IMR-90 (cell line): Measurements from ENCODE around the gene CREB5. TPM values are rescaled to one million over a fixed set of nuclear protein-coding genes. Genes with fewer than 3 reads are reported as not detected.

Experiments
- ATAC-seq: fragments of 200-7000 bp; cut with Tn5 transposase; 2 replicates; pipeline ENCODE4 v1.9.1; 2020; ENCODE audit warnings: low read depth, mild to moderate bottlenecking, moderate library complexity
- BruUV-seq: library from RNA; stranded (reverse); fragments of 400-500 nt; replicated peaks from 2 replicates; lab custom pipeline; 2021; lab: Mats Ljungman, UMichigan
- CTCF ChIA-PET: fragments of 300-600 bp; formaldehyde crosslinking; extraction: SDS; loops from one replicate; lab custom pipeline; 2021; ENCODE audit warnings: antibody characterized with exemption; lab: Yijun Ruan, JAX
- POLR2A ChIA-PET: fragments of 300-600 bp; sonication (Branson Sonifier 250); formaldehyde crosslinking; loops from one replicate; lab custom pipeline; 2022; ENCODE audit warnings: antibody characterized with exemption; ENCODE audit not compliant: unreplicated experiment; lab: Charles Lee
- DNase-seq: peaks from one replicate; pipeline ENCODE4 v3.0.0; 2013
- H2AFZ ChIP-seq: replicated peaks from 2 replicates; pipeline ENCODE3; 2013; ENCODE audit warnings: low read length, mild to moderate bottlenecking; ENCODE audit not compliant: poor library complexity
- H2AK5ac ChIP-seq: 2 replicates; pipeline ENCODE4 v1.6.1; 2013; ENCODE audit warnings: low read depth, low read length, inconsistent platforms
- H2AK9ac ChIP-seq: replicated peaks from 2 replicates; pipeline ENCODE3; 2013; ENCODE audit warnings: mild to moderate bottlenecking, low read depth, low read length, moderate library complexity; ENCODE audit not compliant: poor library complexity
- H2BK120ac ChIP-seq: 2 replicates; pipeline ENCODE4 v1.6.1; 2013; ENCODE audit warnings: low read depth, low read length, inconsistent platforms
- H2BK15ac ChIP-seq: 3 replicates; pipeline ENCODE4 v1.6.1; 2013; ENCODE audit warnings: low read depth, low read length, inconsistent platforms
- H2BK20ac ChIP-seq: 2 replicates; pipeline ENCODE4 v1.6.1; 2013; ENCODE audit warnings: low read depth, mild to moderate bottlenecking, inconsistent platforms, low read length, moderate library complexity
- H2BK5ac ChIP-seq: 2 replicates; pipeline ENCODE4 v1.6.1; 2013; ENCODE audit warnings: mild to moderate bottlenecking, low read depth, low read length, inconsistent platforms; ENCODE audit not compliant: poor library complexity, severe bottlenecking
- H3K14ac ChIP-seq: replicated peaks from 2 replicates; pipeline ENCODE4 v1.6.1; 2013; ENCODE audit warnings: low read depth, low read length, inconsistent platforms
- H3K18ac ChIP-seq: 2 replicates; pipeline ENCODE4 v1.6.1; 2013; ENCODE audit warnings: low read depth, low read length, control low read depth
- H3K23ac ChIP-seq: 2 replicates; pipeline ENCODE4 v1.6.1; 2013; ENCODE audit warnings: low read depth, low read length, inconsistent platforms
- H3K27ac ChIP-seq: 2 replicates; pipeline ENCODE4 v1.5.1; 2013; ENCODE audit warnings: mild to moderate bottlenecking, control low read depth, low read length; ENCODE audit not compliant: insufficient read depth
- H3K27me3 ChIP-seq: 2 replicates; pipeline ENCODE4 v1.6.1; 2013; ENCODE audit warnings: low read length; ENCODE audit not compliant: control insufficient read depth, insufficient read depth
- H3K36me3 ChIP-seq: 2 replicates; pipeline ENCODE4 v1.6.1; 2013; ENCODE audit warnings: low read length, mixed read lengths; ENCODE audit not compliant: control insufficient read depth, insufficient read depth
- H3K4ac ChIP-seq: 2 replicates; pipeline ENCODE4 v1.6.1; 2013; ENCODE audit warnings: low read depth, low read length, inconsistent platforms
- H3K4me1 ChIP-seq: 2 replicates; pipeline ENCODE4 v1.6.1; 2013; ENCODE audit warnings: low read length, mixed read lengths; ENCODE audit not compliant: control insufficient read depth, insufficient read depth
- H3K4me2 ChIP-seq: 2 replicates; pipeline ENCODE4 v1.6.1; 2013; ENCODE audit warnings: low read depth, mild to moderate bottlenecking, control low read depth, low read length, moderate library complexity
- H3K4me3 ChIP-seq: 2 replicates; pipeline ENCODE4 v1.5.1; 2013; ENCODE audit warnings: low read depth, mild to moderate bottlenecking, control low read depth, low read length, moderate library complexity; ENCODE audit not compliant: insufficient read depth
- H3K56ac ChIP-seq: 2 replicates; pipeline ENCODE4 v1.6.1; 2013; ENCODE audit warnings: low read length, inconsistent platforms; ENCODE audit not compliant: insufficient read depth; ENCODE audit errors: extremely low read depth
- H3K79me1 ChIP-seq, 2 experiments: 2 replicates each; pipeline ENCODE4 v1.6.1; 2013; ENCODE audit warnings: low read length in 2 of 2, inconsistent platforms in 1 of 2, low read depth in 1 of 2
- H3K9ac ChIP-seq: 2 replicates; pipeline ENCODE4 v1.6.1; 2013; ENCODE audit warnings: low read depth, low read length, control low read depth
- H3K9me1 ChIP-seq: 2 replicates; pipeline ENCODE4 v1.6.1; 2013; ENCODE audit warnings: low read length, inconsistent platforms; ENCODE audit not compliant: insufficient read depth
- H3K9me3 ChIP-seq: 2 replicates; pipeline ENCODE4 v1.6.1; 2013; ENCODE audit warnings: low read length; ENCODE audit not compliant: control insufficient read depth, insufficient read depth
- H4K20me1 ChIP-seq: 2 replicates; pipeline ENCODE4 v1.6.1; 2013; ENCODE audit warnings: low read length, inconsistent platforms; ENCODE audit not compliant: insufficient read depth
- H4K5ac ChIP-seq: 2 replicates; pipeline ENCODE4 v1.6.1; 2013; ENCODE audit warnings: mild to moderate bottlenecking, low read depth, low read length, control low read depth
- H4K8ac ChIP-seq, 2 experiments: 2 replicates each; pipeline ENCODE4 v1.6.1; 2013; ENCODE audit warnings: low read depth in 2 of 2, low read length in 2 of 2, control low read depth in 1 of 2, inconsistent platforms in 1 of 2
- H4K91ac ChIP-seq: 2 replicates; pipeline ENCODE4 v1.6.1; 2013; ENCODE audit warnings: low read depth, low read length, inconsistent platforms; ENCODE audit not compliant: insufficient read depth
- FOS ChIP-seq: fragments of 150-350 bp; IDR thresholded peaks from 2 replicates; pipeline ENCODE4 v1.6.1; 2016; ENCODE audit warnings: low read depth, low read length
- MAFK ChIP-seq: IDR thresholded peaks from 2 replicates; pipeline ENCODE4 v1.6.1; 2012; ENCODE audit warnings: low read depth, low read length, improper control_type of control experiment
- RFX5 ChIP-seq: IDR thresholded peaks from 2 replicates; pipeline ENCODE4 v1.8.0; 2012; ENCODE audit warnings: low read depth, mild to moderate bottlenecking, low read length, moderate library complexity
- WGBS, 2 experiments: methylation state at CpG; one replicate each; pipeline versions ENCODE4 v1.1.5 to v1.1.7; 2013; ENCODE audit warnings: missing lambda C conversion rate in 2 of 2; ENCODE audit not compliant: insufficient read length in 1 of 2; ENCODE audit errors: extremely low coverage in 2 of 2; 5-methylcytosine and 5-hydroxymethylcytosine counted together
- dilution Hi-C: fragments of 300-500 bp; cut with HindIII; formaldehyde crosslinking; loops from one replicate; pipeline ENCODE4 v1.14.3; 2018; ENCODE audit warnings: low sequenced_read_pairs; ENCODE audit not compliant: unreplicated experiment
- in situ Hi-C: fragments of 300-500 bp; cut with MboI; formaldehyde crosslinking; loops from 3 replicates; pipeline ENCODE4 v1.14.3; 2019; ENCODE audit warnings: low sequenced_read_pairs, inconsistent platforms, mixed read lengths
- intact Hi-C: fragments of 100-400 bp; cut with micrococcal nuclease; formaldehyde crosslinking; loops from 2 replicates; pipeline ENCODE4 v1.10.0; 2022
- polyA plus RNA-seq, 3 experiments: library from polyadenylated mRNA; depleted of rRNA; stranded (reverse); fragments of >200 nt; gene quantifications; 2 replicates each; pipeline ENCODE4 v1.2.3, GENCODE V29; 2012; ENCODE audit warnings: low replicate concordance in 1 of 3
- total RNA-seq: library from RNA; depleted of rRNA; stranded (reverse); fragments of >200 nt; gene quantifications from 2 replicates; pipeline ENCODE4 v1.2.3, GENCODE V29; 2012
- TF ChIP-seq, protein P1 (sequence below): fragments of 150-350 bp; IDR thresholded peaks from 2 replicates; pipeline ENCODE4 v1.6.1; 2017; ENCODE audit warnings: mild to moderate bottlenecking, antibody characterized with exemption, low read length, low read depth

CREB5 gene
- total and polyA plus RNA-seq, 2 of the 4 experiments (the other 2 are of a cell fraction) = 7.3 to 13.1 TPM

DNA sequence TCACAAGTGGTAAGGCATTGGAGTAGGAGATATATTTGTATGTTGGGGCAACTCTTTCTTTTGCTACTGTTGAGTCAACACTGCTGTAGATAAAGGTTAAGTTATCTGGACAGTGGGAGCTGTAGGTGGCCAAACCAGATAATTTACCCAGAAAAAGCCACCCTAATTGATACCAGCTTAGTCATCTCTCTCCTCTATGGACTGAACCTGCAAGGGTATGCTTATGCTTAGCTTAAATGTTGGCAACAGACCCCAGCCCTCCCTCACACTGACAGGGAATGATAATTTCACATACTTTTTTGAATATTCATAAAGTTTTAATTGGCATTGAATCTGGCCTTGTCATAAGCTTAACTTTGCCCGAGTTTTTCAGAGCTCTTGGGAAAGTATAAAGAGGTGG lies 66.3 kb downstream of the CREB5 start:
- H4K8ac ChIP-seq = no peak overlapping the region
- no peak overlapping the region for H3K9ac ChIP-seq
- peaks cover 6% of the 10 kb centered on the region for H3K4me1 ChIP-seq
- ChIA-PET POLR2A (no interaction called here), CTCF (no interaction called here)
- no peak overlapping the region for H2AFZ ChIP-seq
- no peak overlapping the region for H3K4ac ChIP-seq
- H4K20me1 ChIP-seq = no peaks in the 10 kb centered on the region
- H2BK20ac ChIP-seq = no peak overlapping the region
- no peak for DNase-seq
- H2BK5ac ChIP-seq = no peak overlapping the region
- no peaks in the 10 kb centered on the region for H3K9me3 ChIP-seq
- H3K9me1 ChIP-seq = no peaks in the 10 kb centered on the region; the same call in 1 of the 2 replicates
- H3K36me3 ChIP-seq = no peaks in the 10 kb centered on the region
- WGBS, 2 experiments = no CpG with 5 or more reads among the region's 1 CpG
- H3K14ac ChIP-seq = no peak overlapping the region
- BruUV-seq = no TSS peak
- H3K23ac ChIP-seq = no peak overlapping the region
- H3K4me2 ChIP-seq = no peak overlapping the region
- dilution Hi-C loops = no loop called here
- H3K56ac ChIP-seq = no peak overlapping the region
- no peak overlapping the region for H2AK5ac ChIP-seq
- no peak overlapping the region for H2AK9ac ChIP-seq
- no peak overlapping the region for H4K91ac ChIP-seq
- H3K27ac ChIP-seq = no peak overlapping the region
- intact Hi-C loops = no loop called here
- H2BK120ac ChIP-seq = no peak overlapping the region
- no peaks in the 10 kb centered on the region for H3K27me3 ChIP-seq
- H3K79me1 ChIP-seq = no peaks in the 10 kb centered on the region
- H2BK15ac ChIP-seq = no peak overlapping the region
- no peak overlapping the region for H4K5ac ChIP-seq
- H3K4me3 ChIP-seq = no peak overlapping the region
- in situ Hi-C loops = no loop called here
- H3K18ac ChIP-seq = no peak overlapping the region
- TF ChIP-seq, protein P1, sequence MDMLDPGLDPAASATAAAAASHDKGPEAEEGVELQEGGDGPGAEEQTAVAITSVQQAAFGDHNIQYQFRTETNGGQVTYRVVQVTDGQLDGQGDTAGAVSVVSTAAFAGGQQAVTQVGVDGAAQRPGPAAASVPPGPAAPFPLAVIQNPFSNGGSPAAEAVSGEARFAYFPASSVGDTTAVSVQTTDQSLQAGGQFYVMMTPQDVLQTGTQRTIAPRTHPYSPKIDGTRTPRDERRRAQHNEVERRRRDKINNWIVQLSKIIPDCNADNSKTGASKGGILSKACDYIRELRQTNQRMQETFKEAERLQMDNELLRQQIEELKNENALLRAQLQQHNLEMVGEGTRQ = no peak
- TF ChIP-seq MAFK = no peak
- no peak for TF ChIP-seq RFX5
- no peak for TF ChIP-seq FOS
- no peak for ATAC-seq
